GM18909 (cell line): ENCODE results near the gene PDHB.

Source experiments
- ATAC-seq: cut with Tn5 transposase; IDR thresholded peaks from one replicate; pipeline ENCODE4 v1.9.1; 2021; ENCODE audit warnings: mild to moderate bottlenecking; ENCODE audit not compliant: unreplicated experiment, poor library complexity

Gene PDHB

GRCh38 chr3:58433400-58434167 is at the start of gene PDHB:
Gene PDHB (minus strand): TSS chr3:58433832. CDS start chr3:58433809, 23 bp downstream.
- ATAC-seq, result peak; percentile 95

- no peak for ATAC-seq
These were observed 49.4 kb upstream of the PDHB start for GRCh38 chr3:58482917-58483636.

- ATAC-seq, result no peak
These were observed 46.7 kb upstream of the PDHB start for GRCh38 chr3:58480309-58480708.

GRCh38 chr3:58478781-58479180 is 45.1 kb upstream of the PDHB start:
- no peak for ATAC-seq

- ATAC-seq, result no peak
These were observed 41.4 kb upstream of the PDHB start for GRCh38 chr3:58474967-58475578.

GRCh38 chr3:58474348-58474911 is 40.8 kb upstream of the PDHB start:
- no peak for ATAC-seq

- no peak for ATAC-seq
These were observed 39.6 kb upstream of the PDHB start for GRCh38 chr3:58473275-58473674.

GRCh38 chr3:58471025-58471887 is 37.6 kb upstream of the PDHB start:
- no peak for ATAC-seq

GRCh38 chr3:58470363-58471024 is 36.9 kb upstream of the PDHB start:
- ATAC-seq, result no peak

- ATAC-seq, result no peak
These were observed 35.5 kb upstream of the PDHB start for GRCh38 chr3:58469096-58469495.

GRCh38 chr3:58466899-58467563 is 33.4 kb upstream of the PDHB start:
- ATAC-seq, result no peak

GRCh38 chr3:58464866-58465265 is 31.2 kb upstream of the PDHB start:
- no peak for ATAC-seq

- no peak for ATAC-seq
These were observed 30.3 kb upstream of the PDHB start for GRCh38 chr3:58463942-58464271.

GRCh38 chr3:58463181-58463941 is 29.7 kb upstream of the PDHB start:
- ATAC-seq, result peak; percentile 86

GRCh38 chr3:58462829-58463180 is 29.2 kb upstream of the PDHB start:
- ATAC-seq, result no peak

GRCh38 chr3:58459160-58459559 is 25.5 kb upstream of the PDHB start:
- ATAC-seq, result no peak

- ATAC-seq, result no peak
These were observed 18.5 kb upstream of the PDHB start for GRCh38 chr3:58452176-58452575.
